Suppressor macrophage (primary cell): ENCODE data around the gene CHST11.

ENCODE experiments used
- DNase-seq, 4 experiments: peaks; one replicate each; pipeline ENCODE4 v3.0.0-alpha.2; 2020 to 2022

Gene CHST11

DNA sequence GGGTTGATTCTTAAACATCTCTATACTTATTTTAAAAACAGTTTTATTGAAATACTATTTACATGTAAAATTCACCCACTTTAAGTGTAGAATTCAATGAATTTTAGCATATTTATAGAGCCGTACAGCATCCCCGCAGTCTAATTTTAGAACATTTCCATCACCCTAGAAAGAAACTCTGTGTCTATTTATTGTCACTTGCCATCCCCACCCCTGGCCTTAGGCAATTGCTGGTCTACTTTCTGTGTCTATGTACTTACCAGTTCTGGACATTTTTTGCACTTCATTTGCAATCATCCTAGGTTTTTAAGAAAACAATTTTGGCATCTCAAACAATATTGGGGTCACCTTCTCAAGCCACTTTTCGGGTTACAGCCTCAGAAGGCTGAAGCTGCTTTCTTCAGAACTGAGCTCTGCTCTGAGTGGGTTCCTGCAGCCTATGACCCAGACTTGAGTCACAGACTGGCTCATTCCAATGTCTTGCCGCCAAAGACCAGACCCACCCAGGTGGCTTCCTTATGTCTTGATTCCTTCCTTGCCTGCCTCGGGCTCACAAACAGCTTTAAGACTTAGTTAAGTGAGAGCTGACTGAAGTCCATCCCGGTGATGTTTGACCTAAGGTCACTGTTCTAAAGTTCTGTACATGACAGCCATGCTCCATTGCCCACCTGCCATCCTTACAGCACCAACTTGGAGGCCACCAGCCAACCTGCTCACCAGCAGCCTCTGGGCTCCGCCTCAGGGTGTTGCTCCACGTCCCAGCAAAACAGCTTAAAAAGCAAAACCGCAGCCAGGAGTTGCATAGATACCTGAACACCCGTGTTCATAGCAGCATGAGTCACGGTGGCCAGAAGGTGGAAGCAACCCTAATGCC is 131.5 kb downstream of the CHST11 start:
- no peak for DNase-seq

DNA sequence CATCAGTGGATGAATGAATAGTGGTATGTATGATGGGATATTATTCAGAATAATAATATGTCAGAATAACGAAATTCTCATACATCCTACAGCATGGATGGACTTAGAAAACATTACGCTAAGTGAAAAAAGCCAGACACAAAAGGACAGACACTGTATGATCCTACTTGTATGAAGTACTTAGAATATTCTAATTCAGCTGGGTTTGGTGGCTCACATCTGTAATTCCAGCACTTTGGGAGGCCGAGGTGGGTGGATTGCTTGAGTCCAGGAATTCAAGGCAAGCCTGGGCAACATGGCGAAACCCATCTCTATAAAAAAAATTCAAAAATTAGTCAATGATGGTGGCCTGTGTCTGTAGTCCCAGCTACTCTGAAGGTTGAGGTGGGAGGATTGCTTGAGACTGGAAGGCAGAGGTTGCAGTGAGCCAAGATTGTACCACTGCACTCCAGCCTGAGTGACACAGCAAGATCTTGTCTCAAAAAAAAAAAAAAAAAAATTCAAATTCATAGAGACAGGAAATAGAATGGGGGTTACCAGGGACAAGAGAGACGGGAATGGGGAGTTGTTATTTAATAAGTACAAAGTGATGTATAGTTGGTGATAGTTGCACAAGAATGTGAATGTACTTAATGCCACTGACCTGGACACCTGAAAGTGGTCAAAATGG is 132.3 kb downstream of the CHST11 start:
- no peak for DNase-seq

DNA sequence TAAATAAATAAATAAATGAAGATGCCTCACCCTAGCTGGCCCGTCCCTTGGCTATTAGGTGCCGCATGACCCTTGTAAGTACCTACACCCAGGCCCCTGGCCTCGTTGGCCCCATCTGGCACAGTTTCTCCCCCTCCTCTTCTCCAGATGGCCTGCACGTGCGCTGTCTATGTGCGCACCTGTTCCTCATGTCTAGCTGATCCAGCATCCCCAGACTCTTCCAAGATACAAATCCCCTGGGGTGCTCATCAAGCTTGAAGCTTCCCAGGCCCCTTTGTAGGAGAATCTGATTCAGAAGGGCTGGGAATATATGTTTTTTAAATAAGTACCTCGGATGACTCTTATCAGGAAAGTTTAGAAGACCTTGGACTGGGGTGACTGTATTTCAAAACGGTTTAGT is 133.3 kb downstream of the CHST11 start:
- DNase-seq = no peak

DNA sequence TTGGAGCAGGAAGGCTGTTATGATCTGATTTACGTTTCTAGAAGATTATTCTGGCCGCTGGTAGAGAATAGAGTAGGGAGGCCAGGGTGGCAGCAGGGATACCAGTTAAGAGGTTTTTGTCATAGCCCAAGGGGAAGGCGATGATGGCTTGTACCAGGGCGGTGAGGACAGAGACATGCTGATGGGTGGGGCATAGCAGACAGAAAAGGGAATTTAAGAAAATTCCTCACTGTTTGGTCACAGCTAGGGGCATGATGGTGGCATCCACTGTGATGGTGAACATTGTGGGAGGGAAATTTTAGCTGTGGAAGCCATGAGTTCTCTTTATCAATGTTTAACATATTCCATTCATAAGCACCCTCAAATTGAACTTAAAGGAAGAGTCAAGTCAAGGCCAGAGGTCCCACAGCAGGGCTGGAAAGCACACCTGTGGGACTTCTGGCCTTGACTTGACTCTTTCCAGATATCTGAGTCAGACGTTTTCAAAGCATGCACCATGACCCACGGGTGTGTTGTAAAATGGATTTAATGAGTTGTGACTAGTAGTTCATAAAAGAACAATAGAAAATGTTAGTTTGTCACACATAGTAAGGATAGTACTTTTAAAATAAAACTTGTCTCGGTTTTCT is 134.6 kb downstream of the CHST11 start:
- no peak for DNase-seq

DNA sequence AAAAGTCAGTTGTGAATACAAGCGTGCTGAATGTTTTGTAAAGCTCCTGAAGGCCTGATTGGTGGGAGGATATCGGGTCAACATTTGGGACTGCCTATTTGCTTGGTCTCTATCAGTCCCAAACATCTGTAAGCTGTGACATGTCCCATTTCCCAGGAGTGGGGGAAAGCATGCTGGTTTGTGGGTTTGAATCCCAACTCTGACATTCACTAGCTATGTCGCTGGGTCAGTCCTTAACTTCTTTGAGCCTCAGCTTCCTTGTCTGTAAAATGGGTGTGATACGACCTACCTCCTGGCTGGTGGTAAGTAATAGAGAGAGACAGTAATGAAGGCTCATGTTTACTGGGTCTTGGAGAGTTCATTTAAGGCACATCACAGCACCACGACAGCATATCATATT is 136.7 kb downstream of the CHST11 start:
- DNase-seq = no peak

DNA sequence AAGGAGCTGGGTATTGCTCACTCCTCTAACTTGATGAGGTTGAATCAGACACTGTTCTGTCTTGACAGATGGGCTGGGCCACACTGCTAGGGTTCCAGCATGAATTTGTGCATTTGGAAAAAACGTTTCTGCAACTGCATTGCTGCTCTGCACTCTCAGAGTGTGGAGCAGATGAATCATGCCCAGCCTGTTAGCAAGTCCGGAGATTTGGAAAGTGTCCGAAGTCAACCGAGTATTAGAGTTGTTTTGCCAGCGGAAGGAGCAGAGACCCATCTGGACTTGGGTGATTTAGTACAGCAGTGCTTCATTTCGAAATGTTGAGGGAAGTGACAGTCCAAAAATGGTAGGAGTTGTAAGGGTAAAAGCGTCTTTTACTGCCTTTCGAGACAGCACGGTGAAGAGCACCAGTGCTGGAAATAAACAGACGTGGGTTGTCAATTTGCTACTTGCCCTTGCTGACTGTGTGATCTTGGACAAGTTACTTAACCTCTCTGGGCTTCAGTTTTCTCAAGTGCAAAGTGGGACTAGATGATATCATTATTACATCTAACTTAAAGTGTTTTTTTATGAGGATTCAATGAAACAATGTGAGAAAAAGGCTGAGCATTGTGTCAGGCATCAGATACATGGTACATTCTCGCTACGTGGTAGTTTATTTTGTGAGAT is 139.5 kb downstream of the CHST11 start:
- DNase-seq = peak; percentile 24 to 64 (median 58)

DNA sequence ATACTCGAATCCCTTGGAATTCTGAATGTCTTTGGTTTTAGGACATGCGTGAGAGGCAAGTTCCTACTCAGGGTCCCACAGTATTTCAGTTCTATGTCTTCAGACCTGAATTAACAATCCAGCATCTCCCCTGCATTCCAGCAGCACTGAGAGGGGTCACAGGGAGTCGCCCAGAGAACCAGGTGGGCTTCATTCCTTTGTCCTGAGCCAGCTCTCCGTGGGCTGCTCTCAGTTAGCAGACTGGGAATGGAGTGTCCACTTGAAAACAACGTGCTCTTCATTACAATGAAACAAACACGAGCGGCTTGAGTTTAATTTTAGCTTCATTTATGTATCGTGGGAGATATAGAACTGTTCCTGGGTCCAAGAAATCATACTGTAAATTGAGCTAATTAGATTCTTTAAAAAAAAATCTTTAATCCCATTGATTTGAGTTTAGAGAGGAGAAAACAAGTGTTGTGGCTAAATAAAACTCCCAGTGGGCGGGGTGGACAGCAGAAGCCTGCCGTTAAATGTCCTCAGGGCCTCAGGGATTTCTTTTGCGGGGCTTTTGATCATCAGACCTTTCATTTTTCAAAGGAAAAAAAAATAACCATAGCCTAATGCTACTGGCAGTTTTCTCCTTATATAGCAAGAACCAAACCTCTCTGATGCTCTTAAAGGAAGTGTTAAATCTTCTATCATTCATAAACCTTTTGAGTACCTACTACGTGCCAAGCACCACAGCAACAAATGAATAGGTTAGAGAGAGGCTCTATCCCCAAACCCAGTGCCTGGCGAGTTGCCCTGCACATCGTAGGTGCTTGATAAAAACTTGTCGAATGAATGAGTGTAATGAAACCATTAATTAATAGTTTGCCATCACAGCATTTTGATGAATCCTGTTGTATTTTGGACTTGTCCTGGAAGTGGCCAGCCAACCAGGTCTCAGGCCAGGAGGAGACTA is 140.4 kb downstream of the CHST11 start:
- DNase-seq = no peak

DNA sequence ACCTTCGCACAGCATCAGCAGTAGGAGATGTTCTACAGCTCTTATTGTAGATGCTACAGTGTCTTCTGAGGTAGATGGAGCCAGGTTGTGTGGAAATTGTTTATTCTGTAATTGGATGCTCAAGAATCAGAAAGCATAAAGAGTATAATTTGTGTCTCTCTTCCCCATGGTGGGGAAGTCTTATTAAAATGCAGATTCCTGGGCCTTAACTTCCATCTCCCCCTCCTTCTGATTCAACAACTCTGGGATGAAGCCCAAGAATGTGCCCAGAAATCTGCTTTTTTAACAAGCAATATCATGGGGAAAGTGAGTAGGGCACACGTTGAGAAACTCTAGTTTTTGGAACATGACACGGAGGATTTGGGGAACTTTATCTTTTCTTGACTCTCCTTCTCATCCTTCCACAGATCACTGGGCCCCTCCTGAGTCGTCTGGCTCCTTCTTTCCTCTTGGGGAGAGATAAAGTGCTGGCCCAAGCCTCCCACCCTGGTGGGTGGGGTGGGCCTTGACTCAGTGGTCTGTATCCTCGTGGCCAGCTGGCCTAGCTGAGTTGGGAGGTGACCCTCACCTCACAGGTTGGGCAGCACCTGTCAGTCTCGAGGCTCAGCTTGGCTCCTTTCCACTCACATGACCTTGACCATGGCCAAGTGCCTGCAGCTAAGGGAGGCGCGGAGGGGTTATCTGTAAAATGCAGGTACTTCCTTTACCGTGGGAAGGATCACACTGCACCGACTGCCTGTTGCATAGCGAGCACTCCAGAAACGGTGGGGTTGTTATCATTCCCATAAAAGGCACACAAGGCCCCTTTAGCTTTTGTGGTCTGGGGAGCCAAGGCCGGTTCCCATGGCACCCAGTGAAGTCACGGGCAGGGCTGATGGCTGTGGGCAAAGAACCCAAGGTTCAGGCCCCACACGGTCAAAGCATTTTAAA is 141.9 kb downstream of the CHST11 start:
- no peak for DNase-seq

DNA sequence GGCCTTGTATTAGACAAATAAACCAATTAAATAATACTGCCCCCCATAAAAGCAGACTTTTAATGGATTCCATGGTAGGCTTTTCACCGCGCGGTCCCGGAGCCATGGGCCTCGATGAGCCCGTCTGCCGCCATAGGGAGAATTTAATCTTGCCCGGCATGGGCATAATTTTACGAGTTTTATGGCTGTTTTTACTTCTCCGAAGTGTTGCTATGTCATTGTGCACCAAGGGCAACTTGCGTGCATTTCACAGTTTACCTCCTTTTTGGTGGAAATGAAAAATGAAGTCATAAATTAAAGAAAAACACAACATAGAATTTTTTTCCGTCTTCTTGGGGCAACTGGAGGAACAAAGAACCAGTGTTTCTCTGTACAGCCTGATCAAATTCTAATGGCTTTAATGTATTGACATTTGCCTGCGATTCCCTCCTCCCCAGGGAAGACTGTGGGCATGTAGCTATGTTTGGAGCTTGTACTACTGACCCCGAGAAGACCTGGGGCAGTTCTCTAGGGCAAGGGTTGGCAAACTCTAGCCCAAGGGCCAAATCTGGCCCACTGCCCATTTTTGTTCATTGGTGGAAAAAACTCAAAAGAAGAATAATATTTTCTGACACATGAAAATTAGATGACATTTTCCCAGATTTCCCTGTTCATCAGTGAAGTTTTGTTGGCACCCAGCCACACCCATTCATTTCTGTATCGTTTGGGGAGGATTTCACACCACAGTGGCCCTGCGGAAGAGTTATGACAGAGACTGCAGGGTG is 142.7 kb downstream of the CHST11 start:
- DNase-seq = no peak

DNA sequence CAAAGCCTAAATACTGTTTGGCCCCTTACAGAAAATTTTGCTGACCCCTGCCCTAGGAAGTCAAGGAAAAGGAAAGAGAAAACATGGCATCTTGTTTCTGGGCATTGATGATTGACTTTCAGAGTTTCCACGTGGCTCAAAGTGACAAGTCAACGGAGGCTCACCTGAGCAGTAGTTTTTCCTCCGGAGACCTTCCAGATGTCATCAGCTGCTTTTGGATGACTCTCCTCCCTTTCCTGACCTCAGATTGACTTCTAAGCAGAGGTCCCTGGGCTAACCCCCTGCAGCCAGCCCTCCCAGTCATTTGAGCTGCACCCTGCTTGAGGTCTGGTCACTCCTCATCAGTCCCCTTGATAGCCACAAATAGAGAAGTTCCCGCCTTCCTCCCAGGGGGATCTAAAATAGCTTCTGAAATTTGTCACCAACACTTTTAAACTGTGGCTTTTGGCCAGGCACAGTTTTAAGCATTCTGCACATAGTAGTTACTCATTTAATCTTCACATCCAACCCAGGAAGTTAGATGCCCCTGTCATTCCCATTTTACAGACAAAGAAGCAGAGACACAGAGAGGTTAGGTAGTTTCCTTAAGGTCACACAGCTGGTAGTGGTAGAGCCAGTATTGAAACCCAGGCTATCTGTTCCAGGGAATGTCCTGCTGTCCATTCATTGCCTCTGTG is 143.4 kb downstream of the CHST11 start:
- DNase-seq = peak in 2 of 4 experiments; percentile 35 to 53

DNA sequence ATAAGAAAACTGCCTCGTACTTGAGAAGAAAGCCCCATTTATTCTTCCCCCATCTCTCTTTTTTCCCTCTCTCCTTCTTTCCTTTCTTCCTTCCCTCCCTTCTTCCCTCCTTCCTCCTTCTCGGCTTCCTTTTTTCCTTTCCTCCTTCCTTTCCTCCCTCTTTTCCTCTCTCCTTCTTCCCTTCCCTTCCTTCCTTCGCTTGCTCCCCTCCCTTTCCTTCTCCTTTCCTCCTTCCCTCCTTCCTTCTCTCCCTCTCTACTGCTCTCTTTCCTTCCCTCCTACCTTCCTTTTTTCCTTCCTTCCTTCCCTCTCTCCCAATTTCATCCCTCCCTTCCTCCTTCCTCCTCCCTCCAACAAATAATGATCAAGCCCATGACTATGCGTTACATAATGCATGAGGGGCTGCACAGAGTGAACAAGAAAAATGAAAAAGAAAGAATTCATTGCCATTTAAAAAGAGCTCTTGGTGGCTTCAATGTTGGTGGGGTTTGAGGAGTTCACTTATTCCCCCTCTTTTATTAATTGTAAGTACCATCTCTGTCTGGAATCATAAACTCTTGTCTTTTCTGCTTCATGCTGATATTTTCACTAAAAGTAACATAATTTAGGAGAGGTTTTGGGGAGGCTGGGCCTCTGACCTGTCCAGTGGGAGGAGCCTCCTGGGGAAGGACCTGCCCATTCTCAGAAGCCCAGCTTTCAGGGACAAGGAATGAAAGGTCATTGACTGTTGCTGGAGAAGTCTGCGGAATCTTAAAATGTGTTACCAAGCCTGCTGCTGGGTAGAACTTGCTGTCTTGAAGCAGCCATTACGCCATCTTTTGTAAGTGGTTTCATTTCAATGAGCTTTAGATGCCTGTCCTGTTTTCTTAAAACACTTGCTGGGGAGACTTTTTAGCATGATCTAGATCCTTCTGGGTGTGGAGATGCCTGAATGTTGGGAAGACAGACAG is 144.3 kb downstream of the CHST11 start:
- DNase-seq = no peak

DNA sequence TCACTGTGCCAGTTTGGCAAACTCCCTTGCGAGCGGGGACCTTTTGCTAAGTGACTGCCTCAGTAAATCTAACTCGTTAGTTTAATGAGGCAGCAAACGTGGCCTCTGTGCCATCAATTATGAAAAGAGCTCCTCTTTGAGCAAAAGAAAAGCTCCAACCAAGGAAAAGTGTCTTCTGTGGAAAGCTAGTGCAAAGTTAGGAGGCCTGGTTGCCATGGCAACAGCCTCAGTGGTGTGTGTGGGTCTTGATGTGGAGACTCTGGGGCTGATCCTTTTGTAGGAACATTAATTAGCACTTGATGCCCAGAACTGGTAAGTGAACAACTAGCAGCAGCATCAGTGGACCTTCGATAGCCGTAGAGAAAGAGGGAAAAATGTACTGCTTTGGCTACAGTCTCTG is 145.7 kb downstream of the CHST11 start:
- DNase-seq = peak in 1 of 4 experiments; percentile 24

DNA sequence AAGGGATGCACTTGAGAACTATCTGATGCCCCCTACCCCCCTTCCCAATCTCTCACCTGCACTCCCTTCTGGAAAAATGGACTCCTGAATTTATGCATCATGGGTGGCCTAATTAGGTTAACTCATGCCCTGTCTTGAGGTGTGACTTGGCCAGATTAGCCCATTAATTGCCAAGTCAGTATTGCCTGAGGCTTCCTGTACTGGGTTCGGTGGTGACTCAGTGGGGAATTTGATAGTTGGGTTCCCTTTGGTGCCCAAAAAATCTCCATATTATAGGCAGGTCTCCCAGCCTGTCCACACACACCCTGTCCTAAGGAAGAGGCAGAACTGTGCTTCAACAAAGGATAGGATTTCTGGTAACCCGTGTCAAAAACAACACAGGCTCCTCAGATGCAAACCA is 146.1 kb downstream of the CHST11 start:
- peak in 2 of 4 experiments; percentile 16 to 25 for DNase-seq

DNA sequence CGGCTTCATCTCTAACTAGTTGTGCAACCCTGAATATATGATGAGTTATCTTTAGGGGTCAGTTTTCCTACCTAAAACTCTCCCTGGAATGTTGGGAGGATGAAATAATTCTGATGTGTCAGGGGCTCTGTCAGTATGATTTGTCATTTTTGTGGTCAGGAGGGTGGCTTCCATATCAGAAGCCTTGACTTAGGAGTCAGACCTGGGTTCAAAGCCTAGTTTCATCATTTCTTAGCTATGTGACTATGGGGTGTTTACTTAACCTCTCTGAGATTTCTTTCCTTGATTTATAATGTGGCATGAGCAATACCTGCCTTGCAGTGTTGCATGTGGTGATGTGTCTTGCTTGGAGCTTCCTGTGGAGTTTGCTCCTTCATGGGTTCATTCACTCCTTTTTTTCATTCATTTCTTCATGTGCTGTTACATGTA is 146.8 kb downstream of the CHST11 start:
- DNase-seq = peak in 1 of 4 experiments; percentile 28

DNA sequence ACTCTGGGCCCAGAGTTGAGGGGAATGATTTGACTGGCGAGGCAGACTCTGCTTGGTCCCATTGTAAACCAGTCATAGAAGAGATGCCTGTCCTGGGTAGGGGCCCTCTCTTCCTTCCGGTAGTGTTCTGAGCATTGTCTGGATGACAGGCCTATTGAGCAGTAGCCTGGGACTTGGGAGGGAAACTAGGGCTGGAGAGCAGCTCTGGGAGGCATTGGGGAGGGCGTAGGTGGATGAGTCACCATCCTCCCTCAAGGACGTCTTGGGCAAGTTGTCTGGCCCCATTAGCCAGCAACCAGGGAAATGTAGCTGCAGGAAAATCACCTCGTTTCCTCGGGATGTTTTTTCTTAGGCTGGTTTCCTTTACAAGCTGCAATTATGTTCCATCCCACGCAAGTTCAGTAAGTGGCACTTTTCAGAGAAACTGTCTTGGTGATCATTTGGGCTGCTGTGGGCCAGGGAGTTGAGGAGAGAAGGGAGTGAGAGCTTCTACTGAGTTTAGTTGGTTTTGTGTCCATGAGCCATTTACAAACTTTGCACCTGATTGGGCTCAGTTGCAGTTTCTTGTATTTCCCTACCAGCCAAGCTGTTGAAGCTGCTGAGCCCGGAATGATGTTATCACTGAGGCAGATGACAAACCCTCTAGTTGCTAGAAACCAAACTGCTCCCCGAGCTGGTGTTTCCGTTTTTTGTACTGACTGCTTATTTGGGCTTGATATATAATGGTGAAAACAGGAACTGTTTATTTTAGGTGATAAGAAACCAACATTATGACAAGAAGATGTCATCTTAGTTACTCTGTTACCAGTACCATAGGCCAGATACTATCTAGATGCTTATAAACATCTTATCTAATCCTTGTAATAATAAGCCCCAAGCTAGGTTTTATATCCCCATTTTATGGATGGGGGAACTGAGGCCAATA is 147.6 kb downstream of the CHST11 start:
- peak; percentile 85 to 95 (median 92) for DNase-seq

DNA sequence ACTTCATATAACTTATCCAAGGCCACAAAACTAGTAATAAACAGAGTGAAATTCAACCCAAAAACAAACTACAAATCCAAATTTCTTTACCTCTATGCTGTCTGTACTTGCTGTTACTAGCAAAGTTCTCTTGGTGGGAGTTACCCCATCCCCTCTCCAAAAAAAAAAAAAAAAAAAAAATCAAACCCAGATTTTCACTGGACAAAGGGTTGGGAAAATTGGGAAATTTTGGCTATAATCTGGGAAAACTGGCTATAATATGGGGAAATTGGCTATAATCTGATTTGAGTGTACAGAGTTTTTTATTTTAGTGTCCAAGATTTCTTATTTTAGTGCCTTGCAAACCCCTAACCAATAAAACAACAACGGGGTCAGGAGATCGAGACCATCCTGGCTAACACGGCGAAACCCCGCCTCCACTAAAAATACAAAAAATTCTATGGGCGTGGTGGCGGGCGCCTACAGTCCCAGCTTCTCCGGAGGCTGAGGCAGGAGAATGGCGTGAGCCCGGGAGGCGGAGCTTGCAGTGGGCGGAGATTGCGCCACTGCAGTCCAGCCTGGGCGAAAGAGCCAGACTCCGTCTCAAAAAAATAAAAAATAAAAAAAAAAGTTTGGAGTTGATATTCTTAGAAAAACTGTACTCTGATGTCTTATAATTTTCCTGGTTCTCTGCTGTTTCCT is 148.4 kb downstream of the CHST11 start:
- peak in 1 of 4 experiments; percentile 34 for DNase-seq
